Transverse colon (tissue), 3 donors: Measurements from ENCODE around the gene TRMU.

Source experiments
- CTCF ChIP-seq, 5 experiments: fragments of 200-600 bp in 3 of 5; fragments of 450-650 bp in 2 of 5; sonication (generic) in 3 of 5; IDR thresholded peaks; 1 replicate in 2 of 5; 2 replicates in 3 of 5; pipeline ENCODE4 v1.5.1; 2016 to 2017; ENCODE audit warnings: antibody characterized with exemption in 5 of 5, inconsistent platforms in 3 of 5, mild to moderate bottlenecking in 2 of 5, moderate library complexity in 1 of 5
- POLR2A ChIP-seq: fragments of 450-650 bp; IDR thresholded peaks from one replicate; pipeline ENCODE4 v1.6.1; 2016; ENCODE audit warnings: antibody characterized with exemption, mild to moderate bottlenecking, moderate library complexity

- peak; percentile 74 for TF ChIP-seq POLR2A
- peak in 2 of 5 experiments; percentile 25 to 29 for TF ChIP-seq CTCF (IDR thresholded peaks at IDR 0.05)
These were observed 39.0 kb upstream of the TRMU start, which contains the start of gene GTSE1 for GRCh38 chr22:46296257-46297150.
